AG04450 (cell line): ENCODE results near the gene PROSER2. TPM values are rescaled to one million over a fixed set of nuclear protein-coding genes. Genes with fewer than 3 reads are reported as not detected.

Source experiments
- CTCF ChIA-PET: fragments of 300-600, 350-600 bp; formaldehyde crosslinking; extraction: SDS; loops from one replicate; lab custom pipeline; 2022; ENCODE audit warnings: antibody characterized with exemption, inconsistent platforms; lab: Charles Lee
- POLR2A ChIA-PET: fragments of 350-600 bp; formaldehyde crosslinking; extraction: SDS; loops from one replicate; lab custom pipeline; 2021; ENCODE audit warnings: antibody characterized with exemption, inconsistent platforms; lab: Yijun Ruan, JAX
- DNase-seq: peaks from one replicate; pipeline ENCODE4 v3.0.0-alpha.2; 2011; ENCODE audit warnings: low read depth, low spot score
- H3K27ac ChIP-seq: one replicate; pipeline ENCODE4 v1.5.1; 2012; ENCODE audit warnings: low read depth, low read length, control low read depth
- H3K27me3 ChIP-seq: one replicate; pipeline ENCODE4 v1.6.0; 2012; ENCODE audit warnings: low read length; ENCODE audit not compliant: control insufficient read depth, insufficient read depth
- H3K4me3 ChIP-seq: 2 replicates; pipeline ENCODE4 v1.5.1; 2011; ENCODE audit warnings: mild to moderate bottlenecking, low read depth, low read length, control low read depth
- H3K9me3 ChIP-seq: 2 replicates; pipeline ENCODE4 v1.5.1; 2012; ENCODE audit warnings: low read length; ENCODE audit not compliant: control insufficient read depth, insufficient read depth
- polyA plus RNA-seq: library from polyadenylated mRNA; depleted of rRNA; stranded (reverse); fragments of >200 nt; gene quantifications from 2 replicates; pipeline ENCODE4 v1.2.3, GENCODE V29; 2011
- TF ChIP-seq, protein P1 (sequence below): IDR thresholded peaks from 2 replicates; pipeline ENCODE4 v1.5.1; 2011; ENCODE audit warnings: low read depth, low read length, control low read depth, inconsistent platforms

Gene PROSER2
- polyA plus RNA-seq, 1 experiment = 0.53 TPM

DNA sequence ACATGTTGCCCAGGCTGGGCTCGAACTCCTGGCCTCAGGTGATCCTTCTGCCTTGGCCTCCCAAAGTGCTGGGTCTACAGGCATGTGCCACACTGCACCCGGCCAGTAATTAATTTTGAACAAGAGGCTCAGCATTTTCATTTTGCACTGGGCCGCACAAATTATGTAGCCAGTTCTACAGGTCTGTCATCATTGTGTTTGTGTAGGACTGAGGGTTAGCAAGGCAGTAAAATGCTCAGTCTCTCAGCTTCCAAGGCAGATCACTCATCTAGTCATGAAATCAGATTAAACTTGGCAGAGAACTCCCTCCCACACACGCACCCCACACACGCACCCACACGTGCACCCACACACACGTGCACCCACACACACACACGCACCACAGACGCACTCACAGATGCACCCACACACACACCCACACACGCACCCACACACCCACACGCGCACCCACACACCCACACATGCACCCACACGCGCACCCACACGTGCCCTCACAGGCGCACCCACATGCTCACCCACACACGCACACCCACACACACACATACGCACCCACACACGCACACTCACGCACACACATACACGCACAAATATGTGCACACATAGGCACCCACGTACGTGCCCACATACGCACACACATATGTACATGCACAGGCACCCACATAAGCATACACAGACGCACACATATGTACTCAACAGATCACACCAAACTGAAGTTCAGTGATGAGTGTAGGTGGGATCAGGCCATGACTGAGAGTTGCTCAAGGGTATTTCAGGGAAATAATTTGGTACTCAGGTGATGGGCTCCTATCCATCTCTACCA, 27.8 kb upstream of the PROSER2 start:
- Histone ChIP-seq H3K9me3 (peaks cover 3% of the 10 kb centered on the region; the same call in 1 of the 2 replicates), H3K4me3 (no peak overlapping the region), H3K27ac (no peak overlapping the region), H3K27me3 (no peaks in the 10 kb centered on the region)
- no peak for DNase-seq
- TF ChIP-seq, protein P1, sequence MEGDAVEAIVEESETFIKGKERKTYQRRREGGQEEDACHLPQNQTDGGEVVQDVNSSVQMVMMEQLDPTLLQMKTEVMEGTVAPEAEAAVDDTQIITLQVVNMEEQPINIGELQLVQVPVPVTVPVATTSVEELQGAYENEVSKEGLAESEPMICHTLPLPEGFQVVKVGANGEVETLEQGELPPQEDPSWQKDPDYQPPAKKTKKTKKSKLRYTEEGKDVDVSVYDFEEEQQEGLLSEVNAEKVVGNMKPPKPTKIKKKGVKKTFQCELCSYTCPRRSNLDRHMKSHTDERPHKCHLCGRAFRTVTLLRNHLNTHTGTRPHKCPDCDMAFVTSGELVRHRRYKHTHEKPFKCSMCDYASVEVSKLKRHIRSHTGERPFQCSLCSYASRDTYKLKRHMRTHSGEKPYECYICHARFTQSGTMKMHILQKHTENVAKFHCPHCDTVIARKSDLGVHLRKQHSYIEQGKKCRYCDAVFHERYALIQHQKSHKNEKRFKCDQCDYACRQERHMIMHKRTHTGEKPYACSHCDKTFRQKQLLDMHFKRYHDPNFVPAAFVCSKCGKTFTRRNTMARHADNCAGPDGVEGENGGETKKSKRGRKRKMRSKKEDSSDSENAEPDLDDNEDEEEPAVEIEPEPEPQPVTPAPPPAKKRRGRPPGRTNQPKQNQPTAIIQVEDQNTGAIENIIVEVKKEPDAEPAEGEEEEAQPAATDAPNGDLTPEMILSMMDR = no peak
- ChIA-PET CTCF (interaction anchor here (0.7 to 3.3 kb wide), 4 partner anchors 13 to 198 kb away, joined by 3 to 15 read pairs (median 8); no protein-coding TSS in a partner anchor), POLR2A (no interaction called here)

- H3K27ac ChIP-seq = no peak overlapping the region
- H3K4me3 ChIP-seq = no peak overlapping the region
- H3K27me3 ChIP-seq = no peaks in the 10 kb centered on the region
- POLR2A ChIA-PET = no interaction called here
- CTCF ChIA-PET = interaction anchor here (0.6 to 1.4 kb wide), 3 partner anchors 13 to 189 kb away, joined by 3 to 4 read pairs (median 4); no protein-coding TSS in a partner anchor
- H3K9me3 ChIP-seq = peaks cover 3% of the 10 kb centered on the region; the same call in 1 of the 2 replicates
- TF ChIP-seq, protein P1 = no peak
- no peak for DNase-seq
Observed at GRCh38 chr10:11796474-11796873, 26.7 kb upstream of the PROSER2 start.

GRCh38 chr10:11797281-11797680, 25.9 kb upstream of the PROSER2 start:
- no peak for DNase-seq
- ChIA-PET POLR2A (no interaction called here), CTCF (interaction anchor here (1.4 to 1.5 kb wide), 2 partner anchors 13 to 189 kb away, joined by 3 to 4 read pairs; no protein-coding TSS in a partner anchor)
- no peaks in the 10 kb centered on the region for H3K27me3 ChIP-seq
- H3K9me3 ChIP-seq = peaks cover 3% of the 10 kb centered on the region; the same call in 1 of the 2 replicates
- TF ChIP-seq, protein P1 = no peak
- H3K27ac ChIP-seq = no peak overlapping the region
- no peak overlapping the region for H3K4me3 ChIP-seq

- no peak overlapping the region for H3K27ac ChIP-seq
- no peaks in the 10 kb centered on the region for H3K27me3 ChIP-seq
- TF ChIP-seq, protein P1 = no peak
- H3K9me3 ChIP-seq = peaks cover 3% of the 10 kb centered on the region; the same call in 1 of the 2 replicates
- no peak overlapping the region for H3K4me3 ChIP-seq
- DNase-seq = no peak
- CTCF ChIA-PET = interaction anchor here (0.7 to 1.5 kb wide), 3 partner anchors 14 to 188 kb away, joined by 3 to 4 read pairs (median 3); no protein-coding TSS in a partner anchor
- POLR2A ChIA-PET = no interaction called here
Observed at GRCh38 chr10:11797847-11798633, 25.1 kb upstream of the PROSER2 start.
